DND-41 (cell line): Measurements from ENCODE around the gene EN1.

Experiments
- ATAC-seq: fragments of 200-7000 bp; cut with Tn5 transposase; 3 replicates; pipeline ENCODE4 v1.9.1; 2021; ENCODE audit warnings: low read depth; ENCODE audit not compliant: insufficient read depth
- DNase-seq: peaks from one replicate; pipeline ENCODE4 v3.0.0-alpha.2; 2020
- H2AFZ ChIP-seq: 2 replicates; pipeline ENCODE4 v1.6.0; 2012; ENCODE audit warnings: low read depth, low read length
- H3K27ac ChIP-seq: 2 replicates; pipeline ENCODE4 v1.5.1; 2012; ENCODE audit warnings: low read length, inconsistent platforms
- H3K27me3 ChIP-seq: fragments of 200-600 bp; sonication (generic); 2 replicates; pipeline ENCODE4 v1.6.0; 2012; ENCODE audit warnings: low read length, mild to moderate bottlenecking, inconsistent platforms; ENCODE audit not compliant: insufficient read depth, poor library complexity
- H3K36me3 ChIP-seq: 2 replicates; pipeline ENCODE4 v1.5.1; 2012; ENCODE audit warnings: low read length, inconsistent platforms; ENCODE audit not compliant: insufficient read depth
- H3K4me1 ChIP-seq: 2 replicates; pipeline ENCODE4 v1.5.1; 2012; ENCODE audit warnings: mild to moderate bottlenecking, low read length; ENCODE audit not compliant: insufficient read depth
- H3K4me2 ChIP-seq: 2 replicates; pipeline ENCODE4 v1.6.0; 2012; ENCODE audit warnings: mild to moderate bottlenecking, moderate library complexity, low read length, inconsistent platforms; ENCODE audit not compliant: insufficient read depth
- H3K4me3 ChIP-seq, 2 experiments: fragments of 200-600 bp in 1 of 2; shearing (Covaris generic) in 1 of 2; 2 replicates each; pipeline ENCODE4 v1.5.1; 2012 to 2016; ENCODE audit warnings: inconsistent platforms in 2 of 2, low read length in 2 of 2, mild to moderate bottlenecking in 2 of 2, low read depth in 1 of 2, moderate library complexity in 1 of 2
- H3K79me2 ChIP-seq: 2 replicates; pipeline ENCODE4 v1.6.0; 2012; ENCODE audit warnings: low read length, inconsistent platforms; ENCODE audit not compliant: insufficient read depth
- H3K9ac ChIP-seq: 2 replicates; pipeline ENCODE4 v1.6.0; 2012; ENCODE audit warnings: low read depth, mild to moderate bottlenecking, inconsistent platforms, low read length, moderate library complexity
- H3K9me3 ChIP-seq: 2 replicates; pipeline ENCODE4 v1.5.1; 2012; ENCODE audit warnings: low read length, moderate library complexity, mild to moderate bottlenecking, inconsistent platforms; ENCODE audit not compliant: insufficient read depth, severe bottlenecking
- H4K20me1 ChIP-seq: 2 replicates; pipeline ENCODE4 v1.6.0; 2012; ENCODE audit warnings: low read length; ENCODE audit not compliant: insufficient read depth
- EZH2 ChIP-seq: IDR thresholded peaks from 3 replicates; pipeline ENCODE4 v1.6.1; 2012; ENCODE audit warnings: borderline replicate concordance, low read depth, mild to moderate bottlenecking, moderate library complexity, low read length, inconsistent platforms; ENCODE audit not compliant: severe bottlenecking
- TF ChIP-seq, protein P1 (sequence below): IDR thresholded peaks from 2 replicates; pipeline ENCODE4 v1.5.1; 2012; ENCODE audit warnings: borderline replicate concordance, low read length, moderate library complexity, mild to moderate bottlenecking; ENCODE audit not compliant: poor library complexity, severe bottlenecking; ENCODE audit errors: extremely low read depth

The EN1 gene

DNA sequence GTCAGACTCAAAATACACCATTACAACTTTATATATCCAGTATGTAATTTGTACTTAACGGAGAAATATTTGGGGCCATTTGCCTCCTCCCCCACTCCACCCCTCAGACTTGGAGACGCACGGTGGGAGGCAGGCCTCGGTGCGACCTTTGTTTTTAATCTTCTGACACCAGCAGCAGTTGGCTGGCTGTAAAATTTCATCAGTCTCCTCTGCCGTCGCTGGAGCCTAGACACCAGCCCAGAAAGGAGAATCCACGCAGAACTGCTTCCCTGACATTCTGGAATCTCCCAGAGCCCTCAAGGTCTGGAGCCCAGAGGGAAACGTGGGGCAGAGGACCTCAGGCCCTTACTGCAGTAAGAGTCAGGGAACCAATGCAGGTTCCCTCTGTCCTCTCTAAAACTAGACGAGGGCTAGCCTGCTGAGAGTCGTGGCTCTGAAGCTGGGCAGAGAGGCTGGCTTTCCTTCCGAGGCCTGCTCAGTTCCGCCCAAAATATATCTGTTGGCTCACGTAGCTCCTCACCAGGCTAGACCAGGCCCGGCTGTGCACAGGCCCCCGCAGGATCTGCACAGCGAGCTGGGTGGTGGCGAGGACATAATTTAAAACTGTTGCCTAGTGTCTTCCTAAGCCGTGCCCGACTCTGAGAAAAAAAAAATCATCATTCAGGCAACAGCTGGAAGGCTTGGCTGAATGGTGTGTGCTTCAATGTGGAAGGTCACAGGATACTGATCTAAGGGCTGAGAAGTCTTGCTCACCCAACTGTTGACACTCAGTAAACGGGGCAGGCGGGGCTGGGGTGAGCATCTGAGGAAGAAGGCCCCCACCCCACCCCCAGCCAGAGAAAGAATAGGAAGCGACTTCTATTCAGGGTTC lies 40.4 kb downstream of the EN1 start:
- Histone ChIP-seq H3K4me2 (no peak overlapping the region), H3K9ac (no peak overlapping the region)
- ATAC-seq, result no peak

DNA sequence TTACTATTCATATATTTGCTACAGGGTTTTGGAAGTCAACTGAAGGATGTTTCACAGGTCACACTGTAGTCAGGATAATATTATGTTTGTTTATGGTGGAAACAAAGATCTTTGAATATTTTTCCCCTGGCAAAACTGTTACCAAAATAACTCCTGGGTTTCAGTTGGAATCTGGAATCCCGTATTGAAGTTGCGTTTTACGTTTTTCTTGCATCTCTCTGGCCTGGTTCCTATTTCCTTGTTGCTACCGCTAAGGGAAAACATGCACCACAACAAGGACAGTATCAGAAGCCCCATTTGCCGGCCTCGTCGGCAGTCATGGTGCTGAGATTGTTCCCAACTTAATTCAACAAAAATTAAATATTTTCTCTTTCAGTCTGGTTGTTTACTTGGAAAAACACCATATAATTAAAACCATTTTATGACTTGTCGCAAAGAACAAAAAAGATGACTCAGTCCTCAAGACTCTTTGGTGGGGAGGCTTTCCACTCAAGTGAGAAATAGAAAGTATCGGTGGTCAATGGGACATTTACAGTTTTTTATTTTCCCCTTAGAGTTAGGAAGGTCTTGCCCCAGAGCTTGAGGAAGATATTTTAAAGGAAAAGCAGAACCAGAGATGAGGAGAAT lies 42.3 kb downstream of the EN1 start:
- no peaks in the 10 kb centered on the region for H3K9me3 ChIP-seq
- ATAC-seq (no peak), DNase-seq (no peak)
- H2AFZ ChIP-seq, result no peak overlapping the region
- no peak overlapping the region for H3K4me2 ChIP-seq
- H3K27ac ChIP-seq, result no peak overlapping the region
- no peaks in the 10 kb centered on the region for H3K36me3 ChIP-seq
- H3K4me1 ChIP-seq, result no peaks in the 10 kb centered on the region
- no peak overlapping the region for H3K9ac ChIP-seq
- no peaks in the 10 kb centered on the region for H3K79me2 ChIP-seq
- H4K20me1 ChIP-seq, result no peaks in the 10 kb centered on the region
- no peak overlapping the region for H3K4me3 ChIP-seq
- TF ChIP-seq EZH2, result no peak
- TF ChIP-seq, protein P1, sequence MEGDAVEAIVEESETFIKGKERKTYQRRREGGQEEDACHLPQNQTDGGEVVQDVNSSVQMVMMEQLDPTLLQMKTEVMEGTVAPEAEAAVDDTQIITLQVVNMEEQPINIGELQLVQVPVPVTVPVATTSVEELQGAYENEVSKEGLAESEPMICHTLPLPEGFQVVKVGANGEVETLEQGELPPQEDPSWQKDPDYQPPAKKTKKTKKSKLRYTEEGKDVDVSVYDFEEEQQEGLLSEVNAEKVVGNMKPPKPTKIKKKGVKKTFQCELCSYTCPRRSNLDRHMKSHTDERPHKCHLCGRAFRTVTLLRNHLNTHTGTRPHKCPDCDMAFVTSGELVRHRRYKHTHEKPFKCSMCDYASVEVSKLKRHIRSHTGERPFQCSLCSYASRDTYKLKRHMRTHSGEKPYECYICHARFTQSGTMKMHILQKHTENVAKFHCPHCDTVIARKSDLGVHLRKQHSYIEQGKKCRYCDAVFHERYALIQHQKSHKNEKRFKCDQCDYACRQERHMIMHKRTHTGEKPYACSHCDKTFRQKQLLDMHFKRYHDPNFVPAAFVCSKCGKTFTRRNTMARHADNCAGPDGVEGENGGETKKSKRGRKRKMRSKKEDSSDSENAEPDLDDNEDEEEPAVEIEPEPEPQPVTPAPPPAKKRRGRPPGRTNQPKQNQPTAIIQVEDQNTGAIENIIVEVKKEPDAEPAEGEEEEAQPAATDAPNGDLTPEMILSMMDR, result no peak
- no peaks in the 10 kb centered on the region for H3K27me3 ChIP-seq

More for the DNA sequence above, 40.4 kb downstream of the EN1 start:
- Histone ChIP-seq H3K27me3 (no peaks in the 10 kb centered on the region), H4K20me1 (no peaks in the 10 kb centered on the region), H3K9me3 (no peaks in the 10 kb centered on the region), H3K4me3 (no peak overlapping the region), H3K79me2 (no peaks in the 10 kb centered on the region), H3K27ac (no peak overlapping the region), H3K36me3 (no peaks in the 10 kb centered on the region), H2AFZ (no peak overlapping the region), H3K4me1 (no peaks in the 10 kb centered on the region)
- TF ChIP-seq EZH2, result no peak
- TF ChIP-seq, protein P1, result no peak
- DNase-seq, result no peak

DNA sequence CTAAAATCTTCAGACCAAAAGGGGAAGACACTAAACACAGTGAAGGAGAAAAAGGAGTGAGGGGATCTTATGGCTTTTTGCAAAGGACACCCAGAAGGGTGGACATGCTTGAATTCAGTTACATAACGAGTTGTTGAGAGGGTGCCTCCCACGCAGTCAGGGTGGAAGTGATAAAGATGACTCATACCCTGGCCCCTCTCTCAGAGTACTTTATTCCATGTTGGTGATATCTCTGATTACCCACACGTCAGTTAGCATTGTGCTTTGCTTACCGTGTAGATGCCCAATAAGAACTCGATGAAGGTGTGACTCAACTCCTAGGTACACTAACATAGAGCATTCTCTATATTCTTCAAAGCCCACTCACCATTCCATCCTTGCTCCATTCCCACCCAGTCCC lies 44.4 kb downstream of the EN1 start:
- H3K4me2 ChIP-seq, result no peak overlapping the region
- no peaks in the 10 kb centered on the region for H4K20me1 ChIP-seq
- no peak overlapping the region for H3K9ac ChIP-seq
- no peaks in the 10 kb centered on the region for H3K4me1 ChIP-seq
- no peaks in the 10 kb centered on the region for H3K27me3 ChIP-seq
- H3K4me3 ChIP-seq, result no peak overlapping the region
- TF ChIP-seq EZH2, result no peak
- TF ChIP-seq, protein P1, result no peak
- no peaks in the 10 kb centered on the region for H3K9me3 ChIP-seq
- no peak overlapping the region for H2AFZ ChIP-seq
- no peaks in the 10 kb centered on the region for H3K36me3 ChIP-seq
- no peak for DNase-seq
- H3K27ac ChIP-seq, result no peak overlapping the region
- ATAC-seq, result no peak
- no peaks in the 10 kb centered on the region for H3K79me2 ChIP-seq
